ENCODE measurements around the gene IQCB1. TPM values are rescaled to one million over a fixed set of nuclear protein-coding genes. Genes with fewer than 3 reads are reported as not detected.

Gene IQCB1
- total RNA-seq, 4 donors from 2014 or later, result 13.2 to 19.6 (median 17.7) TPM

GRCh38 chr3:121839962-121840361 is 5.1 kb upstream of the IQCB1 start:
- no peak for DNase-seq (ENCODE audit: low spot score in 2 of 2)
- H3K4me3 ChIP-seq (ENCODE audit: low read depth, poor library complexity, severe bottlenecking), result no peak overlapping the region
- WGBS, 2 donors, result 97 to 98% methylated on average over 23 of the region's 23 CpGs
- no peak for TF ChIP-seq CTCF (IDR thresholded peaks at IDR 0.05)
- no peak for TF ChIP-seq POLR2A (IDR thresholded peaks at IDR 0.05)
- intact Hi-C loops (cut with DNase I; ENCODE audit: low total_unique reads), result no loop called here

GRCh38 chr3:121836481-121836880 is 1.6 kb upstream of the IQCB1 start:
- intact Hi-C loops (cut with DNase I; ENCODE audit: low total_unique reads), result no loop called here

GRCh38 chr3:121836064-121836463 is 1.2 kb upstream of the IQCB1 start:
- DNase-seq (ENCODE audit: low spot score in 2 of 2), result no peak
- intact Hi-C loops (cut with DNase I; ENCODE audit: low total_unique reads), result no loop called here
- no peak overlapping the region for H3K4me3 ChIP-seq (ENCODE audit: low read depth, poor library complexity, severe bottlenecking)
- WGBS, 2 donors, result 76 to 80% methylated on average over 4 of the region's 4 CpGs
- no peak for TF ChIP-seq POLR2A (IDR thresholded peaks at IDR 0.05)

More at GRCh38 chr3:121836481-121836880, 1.6 kb upstream of the IQCB1 start:
- DNase-seq (ENCODE audit: low spot score in 2 of 2), result no peak
- no peak for TF ChIP-seq POLR2A (IDR thresholded peaks at IDR 0.05)
- no peak for TF ChIP-seq CTCF (IDR thresholded peaks at IDR 0.05)
- H3K4me3 ChIP-seq (ENCODE audit: low read depth, poor library complexity, severe bottlenecking), result no peak overlapping the region
- whole genome bisulfite sequencing, 2 donors, result 86 to 90% methylated on average over 3 of the region's 3 CpGs

- H3K4me3 ChIP-seq (ENCODE audit: low read depth, poor library complexity, severe bottlenecking), result peak overlapping the region; percentile 59
- TF ChIP-seq CTCF (IDR thresholded peaks at IDR 0.05), result no peak
- TF ChIP-seq POLR2A (IDR thresholded peaks at IDR 0.05), result no peak
- intact Hi-C loops (cut with DNase I; ENCODE audit: low total_unique reads), result no loop called here
- no peak for DNase-seq (ENCODE audit: low spot score in 2 of 2)
- WGBS, 2 donors, result 1 to 2% methylated on average over 11 of the region's 11 CpGs
Observed at GRCh38 chr3:121835465-121835801, 573 bp upstream of the IQCB1 start.

GRCh38 chr3:121834157-121834670 is 646 bp downstream of the IQCB1 start:
- intact Hi-C loops (cut with DNase I; ENCODE audit: low total_unique reads), result no loop called here
- no peak for TF ChIP-seq POLR2A (IDR thresholded peaks at IDR 0.05)
- no peak for TF ChIP-seq CTCF (IDR thresholded peaks at IDR 0.05)
- H3K4me3 ChIP-seq (ENCODE audit: low read depth, poor library complexity, severe bottlenecking), result peak overlapping the region; percentile 64
- 6% methylated on average over 15 of the region's 15 CpGs for WGBS, 2 donors
- no peak for DNase-seq (ENCODE audit: low spot score in 2 of 2)

- no peak for DNase-seq (ENCODE audit: low spot score in 2 of 2)
- WGBS, 2 donors, result 94 to 97% methylated on average over 1 of the region's 1 CpG
- TF ChIP-seq CTCF (IDR thresholded peaks at IDR 0.05) (no peak), POLR2A (IDR thresholded peaks at IDR 0.05) (no peak)
Observed at GRCh38 chr3:121822973-121823372, 11.9 kb downstream of the IQCB1 start.

More at GRCh38 chr3:121822973-121823372, 11.9 kb downstream of the IQCB1 start:
- H3K4me3 ChIP-seq (ENCODE audit: low read depth, poor library complexity, severe bottlenecking), result no peak overlapping the region
- intact Hi-C loops (cut with DNase I; ENCODE audit: low total_unique reads), result no loop called here

All from lower leg skin (tissue), 4 donors.